HG03060 (cell line): ENCODE measurements around the gene SMIM15.
"Not testable (repeated sequence)": the region's sequence is repeated elsewhere in the genome, so short reads cannot be mapped to it uniquely, and the experiment has no call there.

ENCODE experiments used
- ATAC-seq: cut with Tn5 transposase; IDR thresholded peaks from one replicate; pipeline ENCODE4 v1.9.1; 2021; ENCODE audit warnings: low read depth, moderate number of reproducible peaks; ENCODE audit not compliant: unreplicated experiment

Gene SMIM15

GRCh38 chr5:61162010-61162831, at the start of gene SMIM15:
SMIM15 (minus strand) TSS chr5:61162468; CDS start chr5:61160171, 2,297 bp downstream.
- peak; percentile 87 for ATAC-seq

GRCh38 chr5:61207884-61208283, 45.6 kb upstream of the SMIM15 start:
- ATAC-seq = no peak

GRCh38 chr5:61205013-61205412, 42.7 kb upstream of the SMIM15 start:
- ATAC-seq = no peak

DNA sequence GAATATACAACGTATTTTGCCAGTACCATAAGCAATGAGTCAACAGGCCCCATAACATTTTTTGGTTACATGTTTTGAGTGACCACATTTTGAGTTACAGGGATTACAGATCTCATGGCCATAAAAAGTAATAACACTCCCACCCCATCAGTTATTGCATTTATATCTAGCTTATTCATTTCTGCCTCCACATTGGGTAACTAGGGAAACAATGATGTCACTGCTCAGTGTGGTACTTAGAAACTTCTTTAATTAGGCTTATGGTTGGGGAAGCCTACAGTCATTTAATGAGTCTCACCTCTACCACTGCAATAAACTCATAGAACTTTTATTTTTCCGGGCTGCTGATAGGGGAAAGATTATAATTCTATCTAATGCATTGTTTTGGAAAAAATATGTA, 39.9 kb upstream of the SMIM15 start:
- ATAC-seq = no peak

- no peak for ATAC-seq
Observed at GRCh38 chr5:61200582-61201155, 38.4 kb upstream of the SMIM15 start.

DNA sequence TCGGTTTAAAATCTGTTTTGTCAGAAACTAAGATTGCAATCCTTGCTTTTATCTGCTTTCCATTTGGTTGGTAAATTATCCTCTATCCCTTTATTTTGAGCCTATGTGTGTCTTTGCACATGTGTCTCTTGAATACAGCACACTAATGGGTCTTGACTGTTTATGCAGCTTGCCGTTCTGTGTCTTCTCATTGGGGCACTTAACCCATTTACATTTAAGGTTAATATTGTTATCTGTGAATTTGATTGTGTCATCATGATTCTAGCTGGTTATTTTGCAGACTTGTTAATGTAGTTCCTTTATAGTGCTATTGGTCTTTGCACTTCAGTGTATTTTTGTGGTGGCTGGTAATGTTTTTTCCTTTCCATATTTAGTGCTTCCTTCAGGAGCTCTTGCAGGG, 36.3 kb upstream of the SMIM15 start:
- ATAC-seq = no peak

DNA sequence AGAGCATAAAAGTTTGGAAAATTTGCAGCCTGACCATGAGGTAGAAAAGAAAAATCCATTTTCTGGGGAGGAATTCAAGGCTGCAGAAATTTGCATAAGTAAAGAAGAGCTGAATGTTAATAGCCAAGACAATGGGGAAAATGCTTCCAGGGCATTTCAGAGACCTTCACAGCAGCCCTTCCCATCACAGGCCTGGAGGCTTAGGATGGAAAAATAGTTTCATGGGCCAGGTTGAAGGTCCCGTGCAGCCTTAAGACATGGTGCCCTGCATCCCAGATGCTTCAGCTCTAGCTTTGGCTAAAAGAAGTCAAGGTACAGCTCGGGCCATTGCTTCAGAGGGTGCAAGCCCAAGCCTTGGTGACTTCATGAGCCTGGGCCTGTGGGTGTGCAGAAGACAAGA, 25.6 kb upstream of the SMIM15 start:
- ATAC-seq = not testable (repeated sequence)

- not testable (repeated sequence) for ATAC-seq
Observed at GRCh38 chr5:61187352-61187751, 25.1 kb upstream of the SMIM15 start.

DNA sequence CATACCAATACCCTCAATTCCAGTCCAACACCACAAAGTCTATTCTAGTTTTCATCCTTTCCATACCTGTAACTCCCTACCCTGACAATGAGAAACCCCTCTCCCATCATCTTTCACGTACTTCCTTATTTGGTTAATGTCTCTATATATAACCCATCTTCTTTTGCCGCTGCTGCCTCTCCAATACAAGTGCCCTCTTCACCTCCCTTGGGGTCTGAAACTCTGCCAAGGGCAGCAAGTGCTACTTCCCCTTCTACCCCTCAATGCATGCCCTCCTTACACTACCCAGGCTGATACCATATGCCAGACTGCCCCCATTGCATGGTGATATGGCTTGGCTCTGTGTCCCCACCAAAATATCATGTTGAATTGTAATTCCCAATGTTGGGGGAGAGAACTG, 24.4 kb upstream of the SMIM15 start:
- ATAC-seq = no peak

DNA sequence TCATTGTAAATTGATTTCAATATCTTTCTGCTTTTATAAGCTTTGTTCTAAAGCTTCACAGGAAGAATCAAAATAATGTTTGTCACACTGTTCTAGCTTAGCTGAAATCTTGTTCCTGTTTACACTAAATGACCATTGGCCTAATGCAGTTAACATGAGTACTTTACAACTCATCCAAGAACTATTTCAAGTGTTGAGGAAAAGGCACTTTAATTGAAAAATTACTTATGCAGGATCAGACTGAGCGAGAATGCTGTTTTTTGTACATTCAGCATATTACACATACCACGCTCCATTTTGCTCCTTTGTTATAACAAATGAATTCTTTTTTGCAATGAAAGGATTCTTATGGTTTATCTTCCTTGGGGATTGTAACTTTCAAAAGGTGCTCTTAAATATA, 22.4 kb upstream of the SMIM15 start:
- no peak for ATAC-seq

DNA sequence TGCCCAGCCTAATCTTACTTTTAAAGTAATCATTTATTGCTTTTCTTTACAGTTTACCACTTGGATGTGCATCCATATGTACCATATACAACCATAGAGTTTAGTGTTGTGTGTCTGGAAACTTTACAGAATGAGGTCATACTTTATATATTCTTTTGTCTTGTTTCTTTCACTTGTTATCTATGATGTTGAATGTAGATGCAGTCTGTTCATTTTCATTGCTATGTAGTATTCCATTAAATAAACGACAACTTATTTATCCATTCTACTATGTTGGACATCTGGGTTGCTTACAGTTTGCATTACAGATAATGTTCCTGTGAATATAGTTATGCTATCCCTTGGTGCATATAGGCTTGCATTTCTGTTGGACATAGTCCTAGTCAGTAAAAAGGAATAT, 21.3 kb upstream of the SMIM15 start:
- no peak for ATAC-seq

- no peak for ATAC-seq
Observed at GRCh38 chr5:61182449-61182848, 20.2 kb upstream of the SMIM15 start.

- ATAC-seq = no peak
Observed at GRCh38 chr5:61180886-61181285, 18.6 kb upstream of the SMIM15 start.

DNA sequence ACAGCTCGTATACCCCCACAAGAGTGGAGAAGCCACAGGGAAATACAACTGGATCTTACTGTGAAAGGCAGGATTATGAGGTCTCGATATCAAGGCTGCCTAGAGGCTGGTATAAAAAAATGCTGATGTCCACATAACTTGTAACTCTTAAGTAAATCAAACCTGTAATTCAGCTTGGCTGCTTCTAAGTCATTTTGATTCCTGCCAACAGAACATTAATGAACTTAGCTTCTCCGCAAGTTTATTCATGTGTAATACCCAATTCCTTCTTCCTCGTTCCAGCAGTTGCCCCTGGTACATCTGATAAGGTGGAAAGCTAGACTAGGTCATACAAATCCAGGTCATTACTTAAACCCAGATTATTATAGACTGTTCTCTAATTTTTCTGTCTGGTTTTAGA, 16.4 kb upstream of the SMIM15 start:
- ATAC-seq = no peak

- ATAC-seq = no peak
Observed at GRCh38 chr5:61177716-61178115, 15.4 kb upstream of the SMIM15 start.

GRCh38 chr5:61177070-61177469, 14.8 kb upstream of the SMIM15 start:
- ATAC-seq = no peak

DNA sequence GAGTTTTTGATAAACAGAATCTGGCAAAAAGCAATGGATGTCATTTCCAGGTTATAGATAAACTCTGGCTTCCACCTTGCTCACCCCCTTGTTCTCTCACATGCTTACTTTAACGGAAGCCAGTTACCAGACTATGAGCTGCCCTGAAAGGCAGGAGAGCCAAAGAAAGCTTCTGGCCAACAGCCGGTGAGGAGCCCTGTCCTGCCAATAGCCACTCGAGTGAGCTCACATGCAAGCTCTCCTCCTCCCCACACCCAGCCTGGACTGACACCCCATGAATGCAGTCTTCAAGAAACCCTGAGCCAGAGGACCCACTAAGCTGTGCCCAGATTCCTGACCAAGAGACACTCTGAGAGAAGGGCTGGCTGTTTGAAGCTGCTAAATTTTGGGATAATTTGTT, 14.4 kb upstream of the SMIM15 start:
- ATAC-seq = no peak

GRCh38 chr5:61171479-61171878, 9.2 kb upstream of the SMIM15 start:
- no peak for ATAC-seq

- no peak for ATAC-seq
Observed at GRCh38 chr5:61168951-61169350, 6.7 kb upstream of the SMIM15 start.

DNA sequence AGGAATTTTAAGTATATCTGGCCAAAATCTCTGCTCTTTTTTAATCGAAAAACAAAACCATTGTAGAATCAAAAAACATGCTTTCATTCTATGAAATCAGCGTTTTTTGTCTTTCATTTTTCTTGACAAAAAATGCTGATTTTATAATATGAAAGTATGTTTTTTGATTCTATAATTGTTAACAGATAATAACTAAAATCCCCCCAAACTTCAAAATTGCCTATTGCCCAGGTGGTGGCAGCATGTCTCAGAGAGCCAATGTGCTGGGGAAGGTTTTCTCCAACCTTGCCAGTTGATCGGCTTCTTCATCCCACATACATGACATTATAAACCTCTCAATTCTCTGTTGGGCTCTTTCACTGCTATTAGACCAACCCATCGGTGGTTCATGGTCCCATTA, 5.1 kb upstream of the SMIM15 start:
- no peak for ATAC-seq

DNA sequence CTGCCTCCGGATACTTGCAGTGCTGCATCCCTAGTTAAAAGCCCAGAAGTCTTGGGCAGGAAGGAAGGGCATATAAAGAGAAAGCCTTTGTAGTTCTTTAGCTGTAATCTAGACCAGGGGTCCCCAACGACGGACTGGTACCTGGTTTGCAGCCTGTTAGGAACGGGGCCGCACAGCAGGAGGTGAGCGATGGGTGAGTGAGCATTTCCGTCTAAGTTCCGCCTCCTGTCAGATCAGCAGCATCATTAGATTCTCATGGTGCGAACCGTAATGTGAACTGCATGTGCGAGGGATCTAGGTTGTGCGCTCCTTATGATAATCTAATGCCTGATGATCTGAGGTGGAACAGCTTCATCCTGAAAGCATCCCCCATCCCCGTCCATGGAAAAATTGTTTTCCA, 1.6 kb upstream of the SMIM15 start:
- no peak for ATAC-seq

DNA sequence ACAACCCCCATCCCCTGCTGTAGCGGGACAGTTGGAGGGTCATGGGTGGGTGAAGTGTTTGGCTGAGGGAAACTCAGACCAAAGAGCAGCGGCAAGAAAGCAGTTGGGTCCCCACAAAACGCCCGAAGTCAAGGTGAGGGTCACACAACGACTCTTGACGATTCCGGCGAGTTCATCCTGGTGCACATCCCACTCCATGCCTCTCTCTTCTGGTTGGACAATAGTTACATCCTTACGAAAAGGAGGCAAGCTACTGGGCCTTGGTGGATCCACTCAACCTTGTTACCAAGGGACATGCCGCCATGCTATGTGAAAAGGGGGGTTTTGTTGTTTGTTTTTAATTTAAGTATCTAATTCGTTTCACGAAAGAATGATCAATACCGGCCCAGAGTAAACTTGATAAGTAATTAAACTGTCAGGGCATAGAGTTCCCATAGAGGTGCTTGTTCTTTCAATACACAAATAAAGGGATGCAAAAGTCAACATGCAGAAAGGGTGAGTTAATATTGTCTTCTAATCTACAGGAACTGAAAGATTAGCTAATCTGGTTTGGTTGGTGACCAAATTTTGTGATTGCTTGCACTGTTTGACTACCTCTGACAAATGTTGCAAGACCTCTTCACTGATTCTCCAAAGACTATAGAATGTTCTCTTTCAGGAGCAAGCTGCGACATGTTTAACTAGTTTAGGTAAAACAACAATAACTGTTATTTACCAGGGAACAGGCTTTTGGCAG, 732 bp upstream of the SMIM15 start:
- no peak for ATAC-seq
